ENCODE data around the gene CPEB2. TPM values are rescaled to one million over a fixed set of nuclear protein-coding genes. Genes with fewer than 3 reads are reported as not detected.

The CPEB2 gene
- total and polyA plus RNA-seq, 9 of the 15 experiments (the other 6 are each of a cell fraction or from before 2014, with no cell fraction given) = 0.39 to 3.0 (median 1.4) TPM

DNA sequence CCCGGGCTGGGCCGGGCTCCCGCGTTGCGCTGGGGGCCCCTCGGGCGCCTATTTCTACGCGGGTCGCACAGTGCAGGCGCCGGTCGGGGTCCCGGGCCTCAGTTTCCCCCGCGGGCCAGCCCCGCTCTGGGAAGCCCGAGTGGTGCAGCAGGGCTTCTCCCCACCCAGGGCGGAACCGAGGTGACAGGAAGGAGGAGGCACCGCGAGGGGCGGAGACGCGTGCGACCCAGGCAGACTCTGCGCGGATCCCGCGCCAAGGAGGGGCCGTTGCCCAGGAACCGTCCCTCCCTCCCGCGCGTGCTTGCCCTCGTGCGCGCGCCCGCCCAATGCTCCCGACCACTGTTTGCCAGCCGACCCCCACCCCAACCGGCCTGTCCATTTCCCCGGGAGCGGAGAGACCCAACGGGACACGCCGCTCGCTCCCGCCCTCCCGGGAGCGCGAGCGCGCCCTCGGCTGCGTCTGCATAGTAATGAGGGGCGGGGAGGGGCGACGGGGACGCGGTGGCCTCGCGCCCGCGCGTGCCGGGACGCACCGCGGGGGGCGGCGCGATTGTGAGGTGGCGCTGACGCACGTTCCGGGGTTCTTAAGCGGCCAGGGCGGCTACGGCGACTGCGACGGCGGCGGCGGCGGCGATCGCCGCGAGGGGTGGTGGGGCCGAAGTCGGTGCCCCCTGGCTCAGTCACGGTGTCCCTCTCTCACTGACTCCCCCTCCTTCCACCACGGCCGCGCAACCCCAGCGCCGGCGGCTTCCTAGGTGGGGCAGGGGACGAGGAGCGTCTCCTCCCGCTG, at the start of gene CPEB2 (continued):
- TF ChIP-seq, protein P1, sequence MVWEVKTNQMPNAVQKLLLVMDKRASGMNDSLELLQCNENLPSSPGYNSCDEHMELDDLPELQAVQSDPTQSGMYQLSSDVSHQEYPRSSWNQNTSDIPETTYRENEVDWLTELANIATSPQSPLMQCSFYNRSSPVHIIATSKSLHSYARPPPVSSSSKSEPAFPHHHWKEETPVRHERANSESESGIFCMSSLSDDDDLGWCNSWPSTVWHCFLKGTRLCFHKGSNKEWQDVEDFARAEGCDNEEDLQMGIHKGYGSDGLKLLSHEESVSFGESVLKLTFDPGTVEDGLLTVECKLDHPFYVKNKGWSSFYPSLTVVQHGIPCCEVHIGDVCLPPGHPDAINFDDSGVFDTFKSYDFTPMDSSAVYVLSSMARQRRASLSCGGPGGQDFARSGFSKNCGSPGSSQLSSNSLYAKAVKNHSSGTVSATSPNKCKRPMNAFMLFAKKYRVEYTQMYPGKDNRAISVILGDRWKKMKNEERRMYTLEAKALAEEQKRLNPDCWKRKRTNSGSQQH (CRISPR knock-in tag; IDR thresholded peaks at IDR 0.05) = no peak
- TF ChIP-seq HDGF (IDR thresholded peaks at IDR 0.05) = no peak
- no peak for TF ChIP-seq TCF7 (IDR thresholded peaks at IDR 0.05; ENCODE audit: borderline replicate concordance)
- no peak for TF ChIP-seq ZNF551 (CRISPR knock-in tag; IDR thresholded peaks at IDR 0.05)
- TF ChIP-seq CAMTA2 (CRISPR knock-in tag; conservative IDR thresholded peaks at IDR 0.05) = no peak
- TF ChIP-seq HDAC3 (IDR thresholded peaks at IDR 0.05; ENCODE audit: borderline replicate concordance, partially characterized antibody) = no peak
- no peak for TF ChIP-seq SMARCC2 (IDR thresholded peaks at IDR 0.05; ENCODE audit: low read depth)
- TF ChIP-seq C11orf30 (IDR thresholded peaks at IDR 0.05; ENCODE audit: low read depth) = no peak
- TF ChIP-seq BRF1 (IDR thresholded peaks at IDR 0.05; ENCODE audit: borderline replicate concordance, extremely low read depth, insufficient read length) = no peak
- no peak for TF ChIP-seq ZKSCAN8 (CRISPR knock-in tag; IDR thresholded peaks at IDR 0.05)
- TF ChIP-seq POU5F1 (IDR thresholded peaks at IDR 0.05; ENCODE audit: borderline replicate concordance, low read depth, low read length, partially characterized antibody) = no peak
- TF ChIP-seq IRF2 (CRISPR knock-in tag; IDR thresholded peaks at IDR 0.05) = no peak
- no peak for TF ChIP-seq TOE1 (IDR thresholded peaks at IDR 0.05; ENCODE audit: borderline replicate concordance)
- TF ChIP-seq TOE1 (CRISPR knock-in tag; IDR thresholded peaks at IDR 0.05; ENCODE audit: borderline replicate concordance, low read depth) = no peak
- TF ChIP-seq THRAP3 (IDR thresholded peaks at IDR 0.05; ENCODE audit: borderline replicate concordance) = no peak
- no peak for TF ChIP-seq CHD4 (IDR thresholded peaks at IDR 0.05; ENCODE audit: insufficient read depth, insufficient replicate concordance, low read depth, low read length, poor library complexity, severe bottlenecking)
- TF ChIP-seq SRSF3 (IDR thresholded peaks at IDR 0.05; ENCODE audit: insufficient read depth, low read length) = no peak
- 0 out of 4 replicates have a peak, but pooled peaks of 1 of the 2 experiments have one; percentile 61 for TF ChIP-seq KDM4B (IDR thresholded peaks at IDR 0.05; ENCODE audit: borderline replicate concordance in 2 of 2, low read depth in 1 of 2)
- no peak for TF ChIP-seq ZNF695 (CRISPR knock-in tag; IDR thresholded peaks at IDR 0.05)
- TF ChIP-seq ZNF175 (CRISPR knock-in tag; IDR thresholded peaks at IDR 0.05; ENCODE audit: low read depth) = peak; percentile 89
- TF ChIP-seq, protein P2, sequence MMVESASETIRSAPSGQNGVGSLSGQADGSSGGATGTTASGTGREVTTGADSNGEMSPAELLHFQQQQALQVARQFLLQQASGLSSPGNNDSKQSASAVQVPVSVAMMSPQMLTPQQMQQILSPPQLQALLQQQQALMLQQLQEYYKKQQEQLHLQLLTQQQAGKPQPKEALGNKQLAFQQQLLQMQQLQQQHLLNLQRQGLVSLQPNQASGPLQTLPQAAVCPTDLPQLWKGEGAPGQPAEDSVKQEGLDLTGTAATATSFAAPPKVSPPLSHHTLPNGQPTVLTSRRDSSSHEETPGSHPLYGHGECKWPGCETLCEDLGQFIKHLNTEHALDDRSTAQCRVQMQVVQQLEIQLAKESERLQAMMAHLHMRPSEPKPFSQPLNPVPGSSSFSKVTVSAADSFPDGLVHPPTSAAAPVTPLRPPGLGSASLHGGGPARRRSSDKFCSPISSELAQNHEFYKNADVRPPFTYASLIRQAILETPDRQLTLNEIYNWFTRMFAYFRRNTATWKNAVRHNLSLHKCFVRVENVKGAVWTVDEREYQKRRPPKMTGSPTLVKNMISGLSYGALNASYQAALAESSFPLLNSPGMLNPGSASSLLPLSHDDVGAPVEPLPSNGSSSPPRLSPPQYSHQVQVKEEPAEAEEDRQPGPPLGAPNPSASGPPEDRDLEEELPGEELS (CRISPR knock-in tag; IDR thresholded peaks at IDR 0.05; ENCODE audit: borderline replicate concordance) = no peak
- TF ChIP-seq, protein P3, sequence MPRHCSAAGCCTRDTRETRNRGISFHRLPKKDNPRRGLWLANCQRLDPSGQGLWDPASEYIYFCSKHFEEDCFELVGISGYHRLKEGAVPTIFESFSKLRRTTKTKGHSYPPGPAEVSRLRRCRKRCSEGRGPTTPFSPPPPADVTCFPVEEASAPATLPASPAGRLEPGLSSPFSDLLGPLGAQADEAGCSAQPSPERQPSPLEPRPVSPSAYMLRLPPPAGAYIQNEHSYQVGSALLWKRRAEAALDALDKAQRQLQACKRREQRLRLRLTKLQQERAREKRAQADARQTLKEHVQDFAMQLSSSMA (CRISPR knock-in tag; IDR thresholded peaks at IDR 0.05) = no peak
- TF ChIP-seq RBM17 (IDR thresholded peaks at IDR 0.05; ENCODE audit: borderline replicate concordance, low read depth, low read length) = no peak
- TF ChIP-seq ZFP30 (CRISPR knock-in tag; IDR thresholded peaks at IDR 0.05; ENCODE audit: borderline replicate concordance) = no peak
